Activated naive CD4-positive, alpha-beta T cell treated with Interleukin-2 at 50 U/mL for 16 hours (primary cell): ENCODE data around the gene DIAPH1.

ENCODE experiments used
- DNase-seq: peaks from one replicate; pipeline ENCODE4 v3.0.0-alpha.2; 2020

DIAPH1 gene

DNA sequence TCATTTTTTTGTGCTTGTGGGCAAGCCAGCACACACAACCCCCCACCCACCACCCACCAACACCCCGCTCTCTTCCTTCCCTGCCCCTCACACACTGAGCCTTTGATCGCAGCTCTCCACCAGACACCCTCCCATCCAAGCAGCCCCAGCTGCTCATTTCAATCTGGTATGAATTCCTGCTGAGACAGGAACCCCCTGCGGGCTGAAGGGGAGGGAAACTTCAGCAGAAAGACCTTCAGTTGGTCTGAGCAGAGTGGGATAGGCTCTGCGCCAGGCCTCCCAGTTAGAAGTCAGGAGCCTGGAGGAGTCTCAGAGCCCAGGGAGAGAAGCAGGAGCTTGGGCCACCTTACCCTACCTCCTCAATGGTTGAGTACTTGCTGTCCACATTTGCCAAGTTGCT, 122.8 kb downstream of the DIAPH1 start:
- DNase-seq = no peak

DNA sequence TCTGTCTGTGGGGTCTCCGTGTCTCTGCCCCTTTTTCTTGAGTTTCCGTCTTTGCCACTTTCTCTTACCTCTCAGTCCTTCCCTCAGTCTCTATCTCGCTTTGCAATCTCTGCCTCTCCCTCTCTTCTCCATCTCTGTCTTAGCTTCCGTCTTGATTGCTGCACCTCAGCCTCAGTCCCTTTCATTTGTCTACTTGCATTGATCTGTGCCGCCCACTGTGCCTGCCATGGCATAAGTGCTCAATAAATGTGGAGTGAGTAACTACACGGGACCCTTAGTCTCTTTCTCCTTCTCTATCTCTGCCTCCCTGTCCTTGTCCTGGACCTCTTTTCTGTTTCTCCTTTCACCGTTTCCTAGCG, 123.4 kb downstream of the DIAPH1 start:
- DNase-seq = no peak

DNA sequence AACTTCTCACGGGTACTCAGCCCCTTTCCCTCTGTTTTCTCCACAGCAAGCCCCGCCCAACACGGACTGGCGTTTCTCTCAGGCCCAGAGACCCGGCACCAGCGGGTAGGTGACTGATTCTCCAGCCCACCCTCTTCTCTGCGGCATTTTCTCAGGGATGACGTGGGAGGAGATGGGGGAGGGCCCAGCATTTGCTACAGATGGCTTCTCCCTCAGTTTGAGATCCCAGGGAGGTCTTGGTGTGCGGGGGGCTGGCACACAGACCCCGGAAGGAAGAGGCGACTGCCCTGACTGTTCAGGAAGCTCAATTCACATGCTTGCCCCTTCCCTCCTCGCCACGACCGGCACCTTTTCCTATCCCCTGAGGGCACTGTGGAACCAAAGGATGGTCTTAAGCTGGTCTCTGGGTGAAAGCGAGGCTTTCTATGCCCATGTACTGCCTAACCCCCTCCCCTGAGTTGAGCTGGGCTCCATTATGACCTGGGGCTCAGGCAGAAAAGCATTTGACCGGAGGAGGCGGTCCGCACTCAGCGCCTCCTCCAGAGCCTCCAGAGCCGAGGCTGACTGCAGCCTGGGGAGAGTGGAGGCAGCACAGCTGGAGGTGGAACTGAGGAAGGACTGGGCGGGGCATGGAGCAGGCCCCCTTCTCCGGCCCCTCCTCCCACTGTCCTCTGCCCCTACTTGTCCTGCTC, 123.9 kb downstream of the DIAPH1 start:
- no peak for DNase-seq

DNA sequence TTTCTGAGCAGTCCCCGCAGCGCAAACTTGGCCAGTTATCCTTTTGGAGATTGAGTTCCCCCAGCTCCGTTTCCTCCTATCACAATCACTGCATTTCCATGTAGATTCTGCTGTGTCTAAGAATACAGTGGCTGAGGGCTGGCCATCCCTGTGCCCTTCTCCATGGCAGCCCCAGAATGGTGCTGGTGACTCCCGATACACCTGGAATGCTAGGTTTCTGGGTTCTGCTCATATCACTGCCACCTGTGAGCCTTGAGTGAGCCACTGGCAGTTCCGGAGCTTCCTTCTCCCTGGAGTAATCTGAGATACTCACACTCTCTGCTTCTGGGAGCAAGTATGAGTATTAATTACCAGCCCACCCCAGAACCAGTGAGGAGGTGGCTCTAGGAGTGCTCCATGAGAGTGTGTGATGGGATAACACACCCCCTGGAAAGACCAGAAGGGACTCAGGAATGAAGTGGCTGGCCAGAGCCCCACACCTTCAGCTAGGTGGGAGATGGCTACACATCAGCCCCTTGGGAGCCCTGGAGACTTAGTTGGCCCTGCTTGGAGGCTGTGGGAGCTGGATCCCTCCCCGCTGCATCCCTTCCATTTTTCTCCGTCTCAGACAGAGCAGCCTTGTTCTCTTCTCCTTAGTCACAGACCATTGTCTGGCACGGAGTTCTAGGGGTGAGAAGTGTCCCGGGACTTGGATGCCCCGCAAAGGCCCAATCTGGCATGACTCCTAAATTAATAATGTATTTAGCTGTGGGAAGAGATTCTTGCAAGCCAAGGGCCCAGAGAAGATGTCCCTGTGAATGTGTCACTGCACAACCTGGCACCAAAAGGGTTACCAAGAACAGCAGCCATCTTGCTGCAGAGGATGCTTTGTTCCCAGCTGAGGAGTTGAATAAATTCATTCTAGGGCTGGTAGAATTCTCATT, 125.0 kb downstream of the DIAPH1 start:
- DNase-seq = no peak

DNA sequence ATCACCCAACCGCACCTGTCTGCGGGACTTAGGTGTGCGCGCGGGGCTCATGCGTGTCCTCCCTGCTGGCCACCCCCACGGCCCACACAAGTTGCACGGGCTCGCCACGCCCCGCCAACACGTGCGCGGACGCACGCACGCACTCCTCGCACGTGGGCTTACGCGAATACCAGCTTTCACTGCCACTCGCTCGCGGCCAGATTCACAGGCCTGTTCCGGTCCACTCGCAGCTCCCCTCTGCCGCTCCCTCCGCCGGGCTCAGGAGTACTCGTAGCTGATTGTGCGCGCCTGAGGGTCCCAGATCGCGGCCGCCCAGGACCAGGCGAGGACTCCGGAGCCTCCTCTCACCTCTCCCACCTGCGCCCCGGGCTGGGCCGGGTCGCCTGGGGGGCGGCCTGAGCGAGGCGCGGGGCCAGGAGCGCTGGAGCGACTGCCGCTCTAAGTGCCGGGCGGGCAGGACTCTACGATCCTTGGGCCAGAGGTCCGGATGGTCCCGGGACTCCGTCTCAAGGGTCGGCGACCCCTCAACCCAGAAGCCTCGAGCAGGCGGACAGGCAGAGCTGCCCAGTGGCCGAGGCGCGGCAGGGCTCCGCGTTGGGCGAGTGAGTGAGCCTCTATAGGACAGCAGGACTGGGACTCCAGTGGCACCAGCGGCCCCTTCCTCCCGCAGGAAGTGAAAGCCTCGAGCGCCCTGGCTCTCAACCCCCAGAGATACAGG, 126.5 kb downstream of the DIAPH1 start:
- DNase-seq = peak; percentile 34

DNA sequence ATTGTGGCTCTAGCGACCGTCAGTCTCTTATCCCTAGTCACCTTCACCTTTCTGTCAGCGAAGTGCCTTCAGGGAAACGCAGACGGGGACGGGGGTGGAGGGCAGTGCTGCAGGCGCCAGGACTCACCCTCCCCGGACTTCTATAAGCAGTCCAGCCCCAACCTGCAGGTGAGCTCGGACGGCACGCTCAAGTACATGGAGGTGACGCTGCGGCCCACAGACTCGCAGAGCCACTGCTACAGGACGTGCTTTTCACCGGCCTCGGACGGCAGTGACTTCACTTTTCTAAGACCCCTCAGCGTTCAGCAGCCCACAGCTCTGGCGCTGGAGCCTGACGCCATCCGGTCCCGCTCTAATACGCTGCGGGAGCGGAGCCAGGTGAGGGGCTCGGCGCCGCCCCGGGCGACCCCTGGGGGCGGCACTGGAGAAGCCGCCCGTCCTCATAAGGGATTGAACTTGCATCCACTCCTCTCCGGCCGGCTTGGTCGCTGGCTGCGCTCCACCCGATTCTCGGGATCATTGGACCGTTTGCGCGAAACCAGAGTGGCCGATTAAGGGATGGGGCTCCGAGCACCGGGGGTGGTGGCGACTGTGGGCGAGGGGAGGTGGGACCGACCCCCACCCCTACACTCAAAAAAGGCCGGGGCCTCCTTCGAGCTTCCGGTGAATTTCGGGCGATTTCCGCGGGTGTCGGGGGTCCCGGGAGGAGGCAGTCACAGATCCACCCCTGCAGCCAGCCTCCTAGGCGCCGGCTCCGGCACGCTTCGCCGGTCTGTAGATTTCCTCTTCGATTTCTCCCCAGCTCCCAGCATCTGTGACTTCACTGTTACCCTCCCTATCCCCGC, 127.3 kb downstream of the DIAPH1 start:
- DNase-seq = no peak

DNA sequence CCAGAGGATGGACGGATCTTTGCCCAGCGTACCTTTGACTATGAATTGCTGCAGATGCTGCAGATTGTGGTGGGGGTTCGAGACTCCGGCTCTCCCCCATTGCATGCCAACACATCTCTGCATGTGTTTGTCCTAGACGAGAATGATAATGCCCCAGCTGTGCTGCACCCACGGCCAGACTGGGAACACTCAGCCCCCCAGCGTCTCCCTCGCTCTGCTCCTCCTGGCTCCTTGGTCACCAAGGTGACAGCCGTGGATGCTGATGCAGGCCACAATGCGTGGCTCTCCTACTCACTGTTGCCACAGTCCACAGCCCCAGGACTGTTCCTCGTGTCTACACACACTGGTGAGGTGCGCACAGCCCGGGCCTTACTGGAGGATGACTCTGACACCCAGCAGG, 128.0 kb downstream of the DIAPH1 start:
- no peak for DNase-seq

DNA sequence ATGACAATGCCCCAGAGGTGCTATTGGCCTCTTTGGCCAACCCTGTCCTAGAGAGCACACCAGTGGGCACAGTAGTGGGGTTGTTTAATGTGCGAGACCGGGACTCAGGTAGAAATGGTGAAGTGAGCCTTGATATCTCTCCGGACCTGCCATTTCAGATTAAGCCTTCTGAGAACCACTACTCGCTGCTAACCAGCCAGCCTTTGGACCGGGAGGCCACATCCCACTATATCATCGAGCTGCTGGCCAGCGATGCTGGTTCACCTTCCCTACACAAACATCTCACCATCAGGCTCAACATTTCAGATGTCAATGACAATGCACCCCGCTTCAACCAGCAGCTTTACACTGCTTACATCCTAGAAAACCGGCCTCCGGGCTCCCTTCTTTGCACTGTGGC, 128.5 kb downstream of the DIAPH1 start:
- DNase-seq = no peak

DNA sequence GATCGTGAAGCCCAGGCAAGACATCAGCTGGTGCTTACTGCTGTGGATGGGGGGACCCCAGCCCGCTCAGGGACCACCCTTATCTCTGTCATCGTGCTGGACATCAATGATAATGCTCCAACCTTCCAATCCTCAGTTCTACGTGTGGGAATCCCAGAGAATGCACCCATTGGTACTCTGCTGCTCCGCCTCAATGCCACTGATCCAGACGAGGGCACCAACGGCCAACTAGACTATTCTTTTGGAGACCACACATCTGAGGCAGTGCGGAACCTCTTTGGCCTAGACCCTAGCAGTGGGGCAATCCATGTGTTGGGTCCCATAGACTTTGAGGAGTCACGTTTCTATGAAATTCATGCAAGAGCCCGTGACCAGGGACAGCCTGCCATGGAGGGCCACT, 129.0 kb downstream of the DIAPH1 start:
- no peak for DNase-seq

DNA sequence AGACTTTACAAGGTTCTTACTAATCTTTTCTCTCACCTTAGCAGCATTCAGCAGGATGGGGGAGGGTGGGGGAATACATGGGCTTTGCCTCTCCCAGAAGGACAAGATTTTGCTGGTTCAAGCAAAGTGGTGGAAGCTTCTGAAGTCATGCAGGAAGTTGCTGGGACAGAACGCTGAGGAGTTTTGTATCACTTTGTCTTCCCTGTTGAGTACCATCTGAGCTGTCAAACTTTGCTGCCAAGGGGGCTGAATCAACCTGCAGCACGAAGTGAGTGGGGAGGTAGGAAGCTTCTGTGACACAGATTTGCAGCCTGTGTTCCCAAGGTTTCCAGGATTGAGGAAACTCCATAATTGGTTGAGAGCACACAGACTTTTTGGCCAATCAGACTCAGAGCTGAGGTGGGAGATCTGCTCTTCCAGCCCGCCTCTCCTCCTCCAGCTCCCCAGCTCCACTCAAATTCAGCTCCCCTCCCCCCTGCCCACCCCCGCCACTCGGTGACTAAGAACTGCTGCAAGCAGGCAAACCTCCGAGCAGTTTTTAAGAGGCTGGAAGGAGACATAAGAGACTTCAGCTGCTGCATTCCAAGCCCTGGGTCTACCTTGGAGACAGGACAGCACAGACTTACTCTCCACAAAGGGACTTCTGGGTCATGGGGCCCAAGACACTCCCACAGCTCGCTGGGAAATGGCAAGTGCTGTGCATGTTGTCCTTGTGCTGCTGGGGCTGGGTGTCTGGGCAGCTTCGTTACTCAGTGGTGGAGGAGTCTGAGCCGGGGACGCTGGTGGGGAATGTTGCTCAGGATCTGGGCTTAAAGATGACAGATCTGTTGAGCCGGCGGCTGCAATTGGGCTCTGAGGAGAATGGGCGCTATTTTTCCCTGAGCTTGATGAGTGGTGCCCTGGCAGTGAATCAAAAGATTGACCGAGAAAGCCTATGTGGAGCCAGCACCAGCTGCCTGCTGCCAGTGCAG, 129.9 kb downstream of the DIAPH1 start, which contains the start of gene PCDHGC5:
Gene PCDHGC5, plus strand, starts transcription at position 491 of the 971 bp plus-strand sequence. Its CDS starts 160 bp downstream, at position 651.
- no peak for DNase-seq

DNA sequence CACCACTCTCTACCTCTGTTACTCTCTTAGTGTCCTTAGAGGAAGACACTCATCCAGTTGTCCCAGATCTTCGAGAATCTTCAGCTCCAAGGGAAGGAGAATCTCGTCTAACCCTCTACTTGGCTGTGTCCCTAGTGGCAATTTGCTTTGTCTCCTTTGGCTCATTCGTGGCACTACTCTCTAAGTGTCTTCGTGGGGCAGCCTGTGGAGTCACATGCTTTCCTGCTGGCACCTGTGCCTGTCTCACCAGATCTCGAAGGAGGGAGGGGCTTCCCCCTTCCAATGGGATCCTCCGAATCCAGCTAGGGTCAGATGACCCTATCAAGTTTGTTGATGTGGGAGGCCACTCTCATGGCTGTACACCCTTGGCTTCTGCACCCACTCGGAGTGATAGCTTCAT, 131.7 kb downstream of the DIAPH1 start:
- DNase-seq = no peak

DNA sequence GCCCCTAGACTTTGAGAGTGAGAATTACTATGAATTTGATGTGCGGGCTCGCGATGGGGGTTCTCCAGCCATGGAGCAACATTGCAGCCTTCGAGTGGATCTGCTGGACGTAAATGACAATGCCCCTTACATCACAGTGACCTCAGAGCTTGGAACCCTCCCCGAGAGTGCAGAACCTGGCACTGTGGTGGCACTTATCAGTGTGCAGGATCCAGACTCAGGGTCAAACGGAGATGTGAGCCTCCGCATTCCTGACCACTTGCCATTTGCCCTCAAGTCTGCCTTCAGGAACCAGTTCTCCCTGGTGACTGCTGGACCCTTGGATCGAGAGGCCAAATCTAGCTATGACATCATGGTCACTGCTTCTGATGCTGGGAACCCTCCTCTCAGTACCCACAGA, 132.7 kb downstream of the DIAPH1 start:
- DNase-seq = no peak

DNA sequence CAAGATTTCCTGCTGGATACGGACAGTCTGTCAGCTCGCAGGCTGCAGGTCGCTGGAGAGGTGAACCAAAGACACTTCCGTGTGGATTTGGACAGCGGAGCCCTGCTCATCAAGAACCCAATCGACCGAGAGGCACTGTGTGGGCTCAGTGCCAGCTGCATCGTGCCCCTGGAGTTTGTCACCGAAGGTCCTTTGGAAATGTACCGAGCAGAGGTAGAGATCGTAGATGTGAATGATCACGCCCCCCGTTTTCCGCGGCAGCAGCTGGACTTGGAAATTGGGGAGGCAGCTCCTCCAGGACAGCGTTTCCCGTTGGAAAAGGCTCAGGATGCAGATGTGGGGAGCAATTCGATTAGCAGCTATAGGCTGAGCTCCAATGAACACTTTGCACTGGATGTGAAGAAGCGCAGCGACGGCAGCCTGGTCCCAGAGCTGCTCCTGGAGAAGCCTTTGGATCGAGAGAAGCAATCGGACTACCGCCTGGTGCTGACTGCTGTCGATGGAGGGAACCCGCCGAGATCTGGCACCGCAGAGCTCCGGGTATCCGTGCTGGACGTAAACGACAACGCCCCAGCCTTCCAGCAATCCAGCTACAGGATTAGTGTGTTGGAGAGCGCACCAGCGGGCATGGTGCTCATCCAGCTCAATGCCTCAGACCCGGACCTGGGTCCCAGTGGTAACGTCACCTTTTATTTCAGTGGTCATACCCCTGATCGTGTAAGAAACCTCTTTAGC, 133.3 kb downstream of the DIAPH1 start:
- DNase-seq = no peak

DNA sequence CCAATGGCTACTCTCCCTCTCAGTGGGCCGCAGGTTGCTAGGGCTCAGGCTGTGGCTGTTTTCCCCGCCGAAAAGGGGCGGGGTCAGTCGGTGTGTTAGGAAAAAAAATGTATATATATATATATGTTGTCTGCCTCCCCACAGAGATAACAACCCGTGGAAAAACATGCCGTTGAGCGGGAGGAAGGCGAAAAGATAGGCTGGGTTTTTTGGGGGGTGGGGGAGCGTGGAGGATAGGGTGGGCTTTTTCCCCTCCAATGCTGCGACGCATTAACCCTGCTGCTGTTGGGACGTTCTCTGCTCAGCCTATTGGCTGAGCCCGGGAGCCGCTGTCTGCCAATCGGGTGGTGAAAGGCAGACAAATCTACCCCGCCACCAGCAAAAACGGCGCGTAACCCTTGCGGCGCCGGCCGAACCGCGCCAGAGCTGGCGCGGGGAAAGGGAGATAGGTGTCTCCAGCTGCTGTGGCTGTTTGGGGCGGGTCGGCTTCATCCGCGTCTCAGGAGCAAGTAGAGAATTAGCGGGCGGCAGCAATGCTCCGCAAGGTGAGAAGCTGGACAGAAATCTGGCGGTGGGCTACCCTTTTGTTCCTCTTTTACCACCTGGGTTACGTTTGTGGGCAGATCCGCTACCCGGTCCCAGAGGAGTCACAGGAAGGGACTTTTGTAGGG, 134.0 kb downstream of the DIAPH1 start, which contains the start of gene PCDHGC4:
Gene PCDHGC4, plus strand, starts transcription at position 390 of the 671 bp plus-strand sequence. Its CDS starts 144 bp downstream, at position 534.
- no peak for DNase-seq

DNA sequence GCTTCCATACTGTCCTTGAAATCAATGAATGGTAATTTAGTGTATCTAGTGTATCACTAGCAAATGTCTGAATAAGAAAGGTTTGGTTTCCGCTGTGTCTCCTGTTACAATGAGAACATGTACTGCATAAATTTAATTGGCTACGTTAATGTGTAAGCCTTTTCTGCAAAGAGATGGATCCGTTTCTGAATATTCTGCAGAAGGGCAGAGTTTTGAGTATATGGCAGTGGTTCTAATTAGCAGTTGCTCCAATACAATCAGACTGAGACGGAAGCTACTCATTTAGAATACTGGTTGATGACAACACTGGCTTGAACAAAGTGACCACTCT, 134.5 kb downstream of the DIAPH1 start:
- no peak for DNase-seq

DNA sequence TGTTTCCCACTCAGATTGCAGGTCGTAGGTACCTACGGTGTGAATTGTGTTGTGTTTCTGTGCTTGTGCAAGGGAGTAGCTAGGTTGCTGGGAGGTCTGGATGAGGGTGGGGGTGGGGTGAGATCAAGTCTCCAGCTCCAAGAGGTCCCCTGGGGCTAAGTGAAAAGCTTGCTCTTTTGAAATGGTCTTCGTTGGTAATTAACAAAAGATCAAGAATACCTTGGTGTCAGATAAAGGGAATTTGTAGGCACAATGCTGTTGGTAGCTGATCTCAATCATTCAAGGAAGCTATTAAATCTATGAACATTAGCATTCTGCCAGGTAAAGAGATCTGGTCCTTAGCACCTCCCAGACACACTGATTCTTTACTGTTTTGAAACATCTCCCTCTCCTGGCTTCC, 134.9 kb downstream of the DIAPH1 start:
- no peak for DNase-seq

DNA sequence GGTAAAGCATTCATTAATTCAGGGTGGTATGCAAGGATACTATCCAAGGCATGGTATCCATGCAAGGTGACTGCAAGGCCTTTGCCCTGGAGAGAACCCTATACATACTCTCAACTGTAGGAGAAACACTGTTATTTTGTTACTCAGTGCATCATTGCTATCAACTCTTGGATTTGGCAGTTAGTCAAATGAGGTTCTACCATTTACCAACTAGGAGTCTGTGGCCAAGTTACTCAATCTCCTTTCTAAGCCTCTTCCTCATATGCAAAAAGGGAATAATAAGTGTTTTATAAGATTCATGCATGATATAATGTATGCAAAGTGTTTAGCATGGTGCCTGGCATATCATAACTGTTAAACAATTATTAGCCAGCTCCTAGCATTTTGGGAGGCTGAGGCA, 139.0 kb downstream of the DIAPH1 start:
- DNase-seq = no peak

DNA sequence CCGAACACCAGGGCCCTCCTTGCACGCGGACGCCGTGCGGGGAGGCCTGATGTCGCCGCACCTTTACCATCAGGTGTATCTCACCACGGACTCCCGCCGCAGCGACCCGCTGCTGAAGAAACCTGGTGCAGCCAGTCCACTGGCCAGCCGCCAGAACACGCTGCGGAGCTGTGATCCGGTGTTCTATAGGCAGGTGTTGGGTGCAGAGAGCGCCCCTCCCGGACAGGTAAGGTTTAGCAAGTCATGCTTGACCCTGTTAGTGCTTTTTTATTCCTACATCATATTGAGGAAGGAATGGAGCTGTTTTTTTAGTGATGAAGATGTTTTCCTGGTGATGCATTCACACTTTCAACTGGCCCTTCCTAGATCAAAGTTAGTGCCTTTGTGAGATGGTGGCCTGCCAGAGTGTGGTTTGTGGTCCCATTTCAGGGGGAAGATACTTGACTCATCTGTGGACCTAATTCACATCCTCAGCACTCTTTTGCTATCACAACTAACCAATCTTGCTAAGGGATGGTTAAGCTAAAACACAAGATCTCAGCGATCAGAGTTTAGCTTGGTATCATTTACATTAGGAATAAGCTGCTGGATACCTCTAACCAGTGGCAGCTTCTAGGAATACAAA, 140.4 kb downstream of the DIAPH1 start:
- no peak for DNase-seq

DNA sequence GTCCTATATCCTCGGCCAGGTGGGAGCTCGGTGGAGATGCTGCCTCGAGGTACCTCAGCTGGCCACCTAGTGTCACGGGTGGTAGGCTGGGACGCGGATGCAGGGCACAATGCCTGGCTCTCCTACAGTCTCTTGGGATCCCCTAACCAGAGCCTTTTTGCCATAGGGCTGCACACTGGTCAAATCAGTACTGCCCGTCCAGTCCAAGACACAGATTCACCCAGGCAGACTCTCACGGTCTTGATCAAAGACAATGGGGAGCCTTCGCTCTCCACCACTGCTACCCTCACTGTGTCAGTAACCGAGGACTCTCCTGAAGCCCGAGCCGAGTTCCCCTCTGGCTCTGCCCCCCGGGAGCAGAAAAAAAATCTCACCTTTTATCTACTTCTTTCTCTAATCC, 141.0 kb downstream of the DIAPH1 start:
- DNase-seq = no peak
